GM19397 (cell line): ENCODE data around the gene GPR152.
"Not testable (repeated sequence)": the region's sequence is repeated elsewhere in the genome, so short reads cannot be mapped to it uniquely, and the experiment has no call there.

Source experiments
- ATAC-seq: cut with Tn5 transposase; IDR thresholded peaks from one replicate; pipeline ENCODE4 v1.9.1; 2021; ENCODE audit warnings: mild to moderate bottlenecking, moderate library complexity; ENCODE audit not compliant: unreplicated experiment

Gene GPR152

GRCh38 chr11:67429038-67429668 is 23.4 kb downstream of the GPR152 start:
- ATAC-seq: no peak

- ATAC-seq: peak; percentile 85
These were observed 24.2 kb downstream of the GPR152 start, which contains the start of gene RPS6KB2 for GRCh38 chr11:67428052-67429001. Gene RPS6KB2, plus strand, starts transcription at chr11:67428494. Its CDS starts 52 bp downstream, at chr11:67428546.

- not testable (repeated sequence) for ATAC-seq
These were observed 25.1 kb downstream of the GPR152 start for GRCh38 chr11:67427364-67427859.

- ATAC-seq: no peak
These were observed 28.5 kb downstream of the GPR152 start for GRCh38 chr11:67423891-67424613.

- no peak for ATAC-seq
These were observed 29.1 kb downstream of the GPR152 start for GRCh38 chr11:67423466-67423865.

GRCh38 chr11:67422891-67423290 is 29.6 kb downstream of the GPR152 start:
- ATAC-seq: no peak

- no peak for ATAC-seq
These were observed 31.0 kb downstream of the GPR152 start for GRCh38 chr11:67421430-67422031.

GRCh38 chr11:67420646-67421429 is 31.7 kb downstream of the GPR152 start:
- ATAC-seq: peak; percentile 83

- no peak for ATAC-seq
These were observed 32.3 kb downstream of the GPR152 start for GRCh38 chr11:67420147-67420645.

GRCh38 chr11:67419325-67420049 is 33.0 kb downstream of the GPR152 start:
- ATAC-seq: no peak

- ATAC-seq: no peak
These were observed 33.9 kb downstream of the GPR152 start for GRCh38 chr11:67418476-67419281.

GRCh38 chr11:67417425-67417824 is 35.1 kb downstream of the GPR152 start:
- ATAC-seq: no peak

GRCh38 chr11:67416416-67417335 is 35.9 kb downstream of the GPR152 start:
- ATAC-seq: no peak

- ATAC-seq: no peak
These were observed 36.8 kb downstream of the GPR152 start, which contains the start of gene CARNS1 for GRCh38 chr11:67415501-67416304. Gene CARNS1, plus strand, starts transcription at chr11:67415678. Its CDS starts 522 bp downstream, at chr11:67416200.

GRCh38 chr11:67413266-67413849 is 39.2 kb downstream of the GPR152 start:
- ATAC-seq: no peak
